ENCODE results near the gene PI16. TPM values are rescaled to one million over a fixed set of nuclear protein-coding genes. Genes with fewer than 3 reads are reported as not detected.
A peak's percentile ranks its signal among the peaks of the same experiment; 100 is the strongest.

Gene PI16
- total RNA-seq, 2 donors from 2014 or later: 1.2 to 2.6 TPM

GRCh38 chr6:36958775-36959554 lies 4.4 kb downstream of the PI16 start:
- TF ChIP-seq, protein P1, sequence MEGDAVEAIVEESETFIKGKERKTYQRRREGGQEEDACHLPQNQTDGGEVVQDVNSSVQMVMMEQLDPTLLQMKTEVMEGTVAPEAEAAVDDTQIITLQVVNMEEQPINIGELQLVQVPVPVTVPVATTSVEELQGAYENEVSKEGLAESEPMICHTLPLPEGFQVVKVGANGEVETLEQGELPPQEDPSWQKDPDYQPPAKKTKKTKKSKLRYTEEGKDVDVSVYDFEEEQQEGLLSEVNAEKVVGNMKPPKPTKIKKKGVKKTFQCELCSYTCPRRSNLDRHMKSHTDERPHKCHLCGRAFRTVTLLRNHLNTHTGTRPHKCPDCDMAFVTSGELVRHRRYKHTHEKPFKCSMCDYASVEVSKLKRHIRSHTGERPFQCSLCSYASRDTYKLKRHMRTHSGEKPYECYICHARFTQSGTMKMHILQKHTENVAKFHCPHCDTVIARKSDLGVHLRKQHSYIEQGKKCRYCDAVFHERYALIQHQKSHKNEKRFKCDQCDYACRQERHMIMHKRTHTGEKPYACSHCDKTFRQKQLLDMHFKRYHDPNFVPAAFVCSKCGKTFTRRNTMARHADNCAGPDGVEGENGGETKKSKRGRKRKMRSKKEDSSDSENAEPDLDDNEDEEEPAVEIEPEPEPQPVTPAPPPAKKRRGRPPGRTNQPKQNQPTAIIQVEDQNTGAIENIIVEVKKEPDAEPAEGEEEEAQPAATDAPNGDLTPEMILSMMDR (IDR thresholded peaks at IDR 0.05): no peak
- DNase-seq: no peak
- H3K4me1 ChIP-seq: no peaks in the 10 kb centered on the region
- intact Hi-C loops (cut with DNase I): no loop called here
- H3K9ac ChIP-seq (ENCODE audit: low read depth in 2 of 2, low read length in 2 of 2): no peak overlapping the region
- H3K9me3 ChIP-seq: no peaks in the 10 kb centered on the region
- no peak overlapping the region for H3K4me3 ChIP-seq
- H3K27ac ChIP-seq: no peak overlapping the region
- H3K36me3 ChIP-seq: no peaks in the 10 kb centered on the region
- H3K27me3 ChIP-seq: no peaks in the 10 kb centered on the region

GRCh38 chr6:36959555-36960250 lies 5.2 kb downstream of the PI16 start:
- no peak overlapping the region for H3K4me3 ChIP-seq
- intact Hi-C loops (cut with DNase I): no loop called here
- H3K9me3 ChIP-seq: no peaks in the 10 kb centered on the region
- H3K36me3 ChIP-seq: no peaks in the 10 kb centered on the region
- H3K27me3 ChIP-seq: no peaks in the 10 kb centered on the region
- no peak for DNase-seq
- TF ChIP-seq, protein P1 (IDR thresholded peaks at IDR 0.05): no peak
- H3K27ac ChIP-seq: no peak overlapping the region
- no peaks in the 10 kb centered on the region for H3K4me1 ChIP-seq
- no peak overlapping the region for H3K9ac ChIP-seq (ENCODE audit: low read depth in 2 of 2, low read length in 2 of 2)

DNA sequence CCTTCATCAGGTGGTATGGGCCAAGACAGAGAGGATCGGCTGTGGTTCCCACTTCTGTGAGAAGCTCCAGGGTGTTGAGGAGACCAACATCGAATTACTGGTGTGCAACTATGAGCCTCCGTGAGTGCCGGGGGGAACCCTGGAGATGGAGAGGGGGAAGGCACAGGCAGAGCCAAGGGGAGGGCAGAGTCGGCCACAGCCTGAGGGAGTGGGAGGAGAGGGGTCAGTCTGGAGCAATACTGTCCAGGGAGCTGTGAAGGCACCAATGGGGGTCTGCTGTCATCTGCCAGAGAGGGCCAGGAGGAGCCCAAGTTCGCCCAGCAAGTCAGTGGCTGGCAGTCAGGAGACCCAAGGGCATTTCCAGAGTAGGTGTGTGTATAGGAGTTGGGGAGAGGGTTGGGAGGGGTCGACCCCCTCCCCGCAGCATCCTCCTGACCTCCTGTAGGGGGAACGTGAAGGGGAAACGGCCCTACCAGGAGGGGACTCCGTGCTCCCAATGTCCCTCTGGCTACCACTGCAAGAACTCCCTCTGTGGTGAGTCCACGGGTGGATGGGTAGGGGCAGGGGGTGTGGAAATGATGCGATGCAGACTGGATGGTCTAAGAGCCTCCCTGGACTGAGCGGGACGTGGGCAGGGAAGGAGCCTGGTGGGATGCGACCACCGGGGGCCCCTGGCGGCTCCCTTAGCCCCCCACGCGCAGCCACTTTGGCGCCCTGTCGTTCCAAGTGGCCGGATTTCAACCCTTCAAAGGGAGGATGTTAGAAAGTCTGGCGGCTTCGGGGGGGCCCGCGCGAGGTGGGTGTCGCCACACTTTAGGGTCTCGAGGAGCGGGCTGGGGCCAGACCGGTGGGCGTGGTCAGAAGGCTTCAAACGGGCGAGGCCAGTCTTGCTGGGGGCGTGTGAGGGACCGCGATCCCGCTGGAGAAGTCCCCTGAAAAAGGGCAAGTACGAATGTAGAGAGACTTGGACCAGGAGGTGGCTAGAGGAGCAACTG lies 7.2 kb downstream of the PI16 start:
- H3K4me3 ChIP-seq: no peak overlapping the region
- no peaks in the 10 kb centered on the region for H3K36me3 ChIP-seq
- no peak overlapping the region for H3K27ac ChIP-seq
- no peaks in the 10 kb centered on the region for H3K9me3 ChIP-seq
- H3K27me3 ChIP-seq: no peaks in the 10 kb centered on the region
- no peaks in the 10 kb centered on the region for H3K4me1 ChIP-seq
- TF ChIP-seq, protein P1 (IDR thresholded peaks at IDR 0.05): no peak
- H3K9ac ChIP-seq (ENCODE audit: low read depth in 2 of 2, low read length in 2 of 2): no peak overlapping the region
- DNase-seq: no peak
- intact Hi-C loops (cut with DNase I): no loop called here

GRCh38 chr6:36962874-36963273 lies 8.3 kb downstream of the PI16 start:
- H3K27me3 ChIP-seq: no peaks in the 10 kb centered on the region
- H3K27ac ChIP-seq: no peak overlapping the region
- H3K9ac ChIP-seq (ENCODE audit: low read depth in 2 of 2, low read length in 2 of 2): no peak overlapping the region
- TF ChIP-seq, protein P1 (IDR thresholded peaks at IDR 0.05): no peak
- H3K9me3 ChIP-seq: no peaks in the 10 kb centered on the region
- H3K4me3 ChIP-seq: no peak overlapping the region
- H3K36me3 ChIP-seq: no peaks in the 10 kb centered on the region
- no peaks in the 10 kb centered on the region for H3K4me1 ChIP-seq
- peak; percentile 64 for DNase-seq
- intact Hi-C loops (cut with DNase I): no loop called here
